ENCODE measurements around the gene PDE2A. TPM values are rescaled to one million over a fixed set of nuclear protein-coding genes. Genes with fewer than 3 reads are reported as not detected.

PDE2A gene
- total RNA-seq, 1 experiment from 2014 or later, result 0.74 TPM

DNA sequence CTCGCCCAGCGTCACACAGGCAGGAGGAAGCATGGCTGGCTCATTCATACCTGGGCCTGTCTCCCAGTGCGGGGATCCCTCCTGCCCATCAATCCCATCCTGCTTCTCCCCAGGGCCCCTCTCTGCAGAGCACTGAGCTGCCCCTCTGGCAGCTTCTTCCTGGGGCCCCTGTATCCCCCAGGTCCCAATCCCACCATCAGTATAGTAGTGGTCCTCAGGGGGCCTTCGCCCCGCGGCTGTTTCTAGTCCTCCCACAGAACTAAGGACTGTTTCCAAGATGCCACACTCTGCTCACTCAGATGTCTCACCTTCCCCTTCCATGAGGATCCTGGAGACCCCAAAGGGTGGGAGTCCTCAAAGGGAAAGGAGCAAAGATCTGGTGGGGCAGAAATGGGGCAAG, 97.6 kb downstream of the PDE2A start:
- in situ Hi-C loops (cut with HindIII; ENCODE audit: low pct_unique_long_range_greater_than_20kb, low sequenced_read_pairs), result no loop called here
- Histone ChIP-seq H3K27me3 (ENCODE audit: control insufficient read depth, insufficient read depth, low read length) (peaks cover 7% of the 10 kb centered on the region), H3K4me3 (ENCODE audit: low read depth in 2 of 2, low read length in 2 of 2) (no peak overlapping the region), H3K27ac (ENCODE audit: low read length) (no peak overlapping the region), H3K4me1 (ENCODE audit: control insufficient read depth, insufficient read depth, low read length) (0 out of 2 replicates have a peak, but pooled peaks cover 2% of the 10 kb centered on the region), H3K36me3 (ENCODE audit: control insufficient read depth, insufficient read depth, low read length) (no peaks in the 10 kb centered on the region), H3K9me3 (ENCODE audit: control insufficient read depth, insufficient read depth, low read depth, low read length) (no peaks in the 10 kb centered on the region)
- BruUV-seq (replicated peaks), result no TSS peak
- ATAC-seq (no peak), DNase-seq (ENCODE audit: low read depth, low spot score) (no peak)
- CTCF ChIA-PET, result no interaction called here
- intact Hi-C loops (cut with micrococcal nuclease; ENCODE audit: unreplicated experiment), result no loop called here
- TF ChIP-seq SIN3A (IDR thresholded peaks at IDR 0.05; ENCODE audit: borderline replicate concordance, insufficient read depth, low read depth, low read length) (no peak), TCF7L2 (IDR thresholded peaks at IDR 0.05; ENCODE audit: low read depth, low read length) (no peak), POLR2AphosphoS5 (IDR thresholded peaks at IDR 0.05; ENCODE audit: low read depth, low read length) (no peak)
- TF ChIP-seq, protein P1, sequence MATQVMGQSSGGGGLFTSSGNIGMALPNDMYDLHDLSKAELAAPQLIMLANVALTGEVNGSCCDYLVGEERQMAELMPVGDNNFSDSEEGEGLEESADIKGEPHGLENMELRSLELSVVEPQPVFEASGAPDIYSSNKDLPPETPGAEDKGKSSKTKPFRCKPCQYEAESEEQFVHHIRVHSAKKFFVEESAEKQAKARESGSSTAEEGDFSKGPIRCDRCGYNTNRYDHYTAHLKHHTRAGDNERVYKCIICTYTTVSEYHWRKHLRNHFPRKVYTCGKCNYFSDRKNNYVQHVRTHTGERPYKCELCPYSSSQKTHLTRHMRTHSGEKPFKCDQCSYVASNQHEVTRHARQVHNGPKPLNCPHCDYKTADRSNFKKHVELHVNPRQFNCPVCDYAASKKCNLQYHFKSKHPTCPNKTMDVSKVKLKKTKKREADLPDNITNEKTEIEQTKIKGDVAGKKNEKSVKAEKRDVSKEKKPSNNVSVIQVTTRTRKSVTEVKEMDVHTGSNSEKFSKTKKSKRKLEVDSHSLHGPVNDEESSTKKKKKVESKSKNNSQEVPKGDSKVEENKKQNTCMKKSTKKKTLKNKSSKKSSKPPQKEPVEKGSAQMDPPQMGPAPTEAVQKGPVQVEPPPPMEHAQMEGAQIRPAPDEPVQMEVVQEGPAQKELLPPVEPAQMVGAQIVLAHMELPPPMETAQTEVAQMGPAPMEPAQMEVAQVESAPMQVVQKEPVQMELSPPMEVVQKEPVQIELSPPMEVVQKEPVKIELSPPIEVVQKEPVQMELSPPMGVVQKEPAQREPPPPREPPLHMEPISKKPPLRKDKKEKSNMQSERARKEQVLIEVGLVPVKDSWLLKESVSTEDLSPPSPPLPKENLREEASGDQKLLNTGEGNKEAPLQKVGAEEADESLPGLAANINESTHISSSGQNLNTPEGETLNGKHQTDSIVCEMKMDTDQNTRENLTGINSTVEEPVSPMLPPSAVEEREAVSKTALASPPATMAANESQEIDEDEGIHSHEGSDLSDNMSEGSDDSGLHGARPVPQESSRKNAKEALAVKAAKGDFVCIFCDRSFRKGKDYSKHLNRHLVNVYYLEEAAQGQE (IDR thresholded peaks at IDR 0.05; ENCODE audit: insufficient read depth in 1 of 2, low read depth in 2 of 2, low read length in 1 of 2), result no peak
- TF ChIP-seq, protein P2, sequence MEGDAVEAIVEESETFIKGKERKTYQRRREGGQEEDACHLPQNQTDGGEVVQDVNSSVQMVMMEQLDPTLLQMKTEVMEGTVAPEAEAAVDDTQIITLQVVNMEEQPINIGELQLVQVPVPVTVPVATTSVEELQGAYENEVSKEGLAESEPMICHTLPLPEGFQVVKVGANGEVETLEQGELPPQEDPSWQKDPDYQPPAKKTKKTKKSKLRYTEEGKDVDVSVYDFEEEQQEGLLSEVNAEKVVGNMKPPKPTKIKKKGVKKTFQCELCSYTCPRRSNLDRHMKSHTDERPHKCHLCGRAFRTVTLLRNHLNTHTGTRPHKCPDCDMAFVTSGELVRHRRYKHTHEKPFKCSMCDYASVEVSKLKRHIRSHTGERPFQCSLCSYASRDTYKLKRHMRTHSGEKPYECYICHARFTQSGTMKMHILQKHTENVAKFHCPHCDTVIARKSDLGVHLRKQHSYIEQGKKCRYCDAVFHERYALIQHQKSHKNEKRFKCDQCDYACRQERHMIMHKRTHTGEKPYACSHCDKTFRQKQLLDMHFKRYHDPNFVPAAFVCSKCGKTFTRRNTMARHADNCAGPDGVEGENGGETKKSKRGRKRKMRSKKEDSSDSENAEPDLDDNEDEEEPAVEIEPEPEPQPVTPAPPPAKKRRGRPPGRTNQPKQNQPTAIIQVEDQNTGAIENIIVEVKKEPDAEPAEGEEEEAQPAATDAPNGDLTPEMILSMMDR (IDR thresholded peaks at IDR 0.05), result no peak
- POLR2A ChIA-PET, result no interaction called here

DNA sequence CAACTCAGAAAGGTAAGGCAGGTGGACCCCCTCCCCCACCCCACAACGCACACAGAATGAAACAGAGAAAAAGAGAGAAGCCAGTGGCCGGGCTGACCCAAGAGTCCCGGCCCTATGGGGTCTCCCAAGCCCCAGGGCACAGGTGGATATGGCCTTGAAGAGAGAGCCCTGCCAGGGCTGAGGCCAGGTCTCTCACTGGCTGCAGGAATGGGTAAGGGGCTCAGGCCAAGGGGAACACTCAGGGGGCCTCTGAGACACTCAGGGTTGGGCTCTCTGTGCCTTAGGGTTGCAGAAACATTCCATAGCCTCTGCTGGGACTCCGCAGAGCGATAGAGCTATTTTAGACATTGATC, 98.0 kb downstream of the PDE2A start:
- Histone ChIP-seq H3K27me3 (ENCODE audit: control insufficient read depth, insufficient read depth, low read length) (peaks cover 7% of the 10 kb centered on the region), H3K9me3 (ENCODE audit: control insufficient read depth, insufficient read depth, low read depth, low read length) (no peaks in the 10 kb centered on the region), H3K4me3 (ENCODE audit: low read depth in 2 of 2, low read length in 2 of 2) (no peak overlapping the region), H3K4me1 (ENCODE audit: control insufficient read depth, insufficient read depth, low read length) (0 out of 2 replicates have a peak, but pooled peaks cover 2% of the 10 kb centered on the region), H3K36me3 (ENCODE audit: control insufficient read depth, insufficient read depth, low read length) (no peaks in the 10 kb centered on the region), H3K27ac (ENCODE audit: low read length) (no peak overlapping the region)
- ATAC-seq (no peak), DNase-seq (ENCODE audit: low read depth, low spot score) (no peak)
- BruUV-seq (replicated peaks), result no TSS peak
- in situ Hi-C loops (cut with HindIII; ENCODE audit: low pct_unique_long_range_greater_than_20kb, low sequenced_read_pairs) (no loop called here), intact Hi-C loops (cut with micrococcal nuclease; ENCODE audit: unreplicated experiment) (no loop called here)
- ChIA-PET CTCF (no interaction called here), POLR2A (no interaction called here)
- TF ChIP-seq, protein P2 (IDR thresholded peaks at IDR 0.05), result no peak
- no peak for TF ChIP-seq TCF7L2 (IDR thresholded peaks at IDR 0.05; ENCODE audit: low read depth, low read length)
- TF ChIP-seq SIN3A (IDR thresholded peaks at IDR 0.05; ENCODE audit: borderline replicate concordance, insufficient read depth, low read depth, low read length), result no peak
- TF ChIP-seq, protein P1 (IDR thresholded peaks at IDR 0.05; ENCODE audit: insufficient read depth in 1 of 2, low read depth in 2 of 2, low read length in 1 of 2), result no peak

All from Panc1 (cell line).